RWPE2 (cell line): ENCODE results near the gene HELZ.

Experiments
- ATAC-seq: fragments of 200-7000 bp; cut with Tn5 transposase; 3 replicates; pipeline ENCODE4 v1.9.1; 2021; ENCODE audit warnings: low read depth
- DNase-seq: peaks from one replicate; pipeline ENCODE4 v3.0.0-alpha.2; 2020; ENCODE audit warnings: low spot score
- H3K27ac ChIP-seq: fragments of 450-650 bp; 2 replicates; pipeline ENCODE4 v1.5.1; 2017; ENCODE audit warnings: mild to moderate bottlenecking; ENCODE audit not compliant: poor library complexity, severe bottlenecking
- H3K27me3 ChIP-seq: fragments of 250-450 bp; sonication (Bioruptor Pico); 2 replicates; pipeline ENCODE4 v1.5.1; 2021; ENCODE audit warnings: mild to moderate bottlenecking, moderate library complexity; ENCODE audit not compliant: insufficient read depth, poor library complexity, severe bottlenecking
- H3K36me3 ChIP-seq: fragments of 250-450 bp; sonication (Bioruptor Pico); 2 replicates; pipeline ENCODE4 v1.5.1; 2020; ENCODE audit warnings: low read depth, mild to moderate bottlenecking, moderate library complexity
- H3K4me1 ChIP-seq: fragments of 250-450 bp; sonication (Bioruptor Pico); 2 replicates; pipeline ENCODE4 v1.5.1; 2021; ENCODE audit warnings: mild to moderate bottlenecking, moderate library complexity; ENCODE audit not compliant: insufficient read depth, poor library complexity, severe bottlenecking
- H3K4me3 ChIP-seq: fragments of 250-450 bp; sonication (Bioruptor Pico); 2 replicates; pipeline ENCODE4 v1.5.1; 2021; ENCODE audit warnings: mild to moderate bottlenecking, moderate library complexity; ENCODE audit not compliant: severe bottlenecking
- H3K9me3 ChIP-seq: fragments of 250-450 bp; sonication (Bioruptor Pico); 2 replicates; pipeline ENCODE4 v1.5.1; 2021; ENCODE audit warnings: mild to moderate bottlenecking, moderate library complexity; ENCODE audit not compliant: severe bottlenecking
- TF ChIP-seq, protein P1 (sequence below): fragments of 450-650 bp; IDR thresholded peaks from one replicate; pipeline ENCODE4 v1.5.1; 2017; ENCODE audit warnings: mild to moderate bottlenecking, moderate library complexity; ENCODE audit not compliant: poor library complexity, severe bottlenecking

The HELZ gene

DNA sequence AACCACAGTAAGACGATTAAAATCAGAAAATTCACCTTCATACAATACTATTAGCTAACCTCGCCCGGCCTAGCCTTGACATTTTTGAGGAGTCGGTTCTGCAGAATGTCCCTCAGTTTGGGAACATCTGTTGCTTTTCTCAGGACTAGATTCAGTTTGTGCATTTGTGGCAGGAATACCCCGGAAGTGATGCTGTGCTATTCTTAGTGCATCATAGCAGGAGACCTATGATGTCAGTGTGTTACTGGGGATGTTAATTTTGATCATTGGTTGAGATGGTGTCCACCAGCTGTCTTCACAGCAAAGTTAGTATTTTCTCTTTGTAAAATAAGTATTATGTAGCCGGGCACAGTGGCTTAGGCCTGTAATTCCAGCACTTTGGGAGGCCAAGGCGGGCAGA is 21.5 kb upstream of the HELZ start:
- ATAC-seq (no peak), DNase-seq (no peak)
- TF ChIP-seq, protein P1, sequence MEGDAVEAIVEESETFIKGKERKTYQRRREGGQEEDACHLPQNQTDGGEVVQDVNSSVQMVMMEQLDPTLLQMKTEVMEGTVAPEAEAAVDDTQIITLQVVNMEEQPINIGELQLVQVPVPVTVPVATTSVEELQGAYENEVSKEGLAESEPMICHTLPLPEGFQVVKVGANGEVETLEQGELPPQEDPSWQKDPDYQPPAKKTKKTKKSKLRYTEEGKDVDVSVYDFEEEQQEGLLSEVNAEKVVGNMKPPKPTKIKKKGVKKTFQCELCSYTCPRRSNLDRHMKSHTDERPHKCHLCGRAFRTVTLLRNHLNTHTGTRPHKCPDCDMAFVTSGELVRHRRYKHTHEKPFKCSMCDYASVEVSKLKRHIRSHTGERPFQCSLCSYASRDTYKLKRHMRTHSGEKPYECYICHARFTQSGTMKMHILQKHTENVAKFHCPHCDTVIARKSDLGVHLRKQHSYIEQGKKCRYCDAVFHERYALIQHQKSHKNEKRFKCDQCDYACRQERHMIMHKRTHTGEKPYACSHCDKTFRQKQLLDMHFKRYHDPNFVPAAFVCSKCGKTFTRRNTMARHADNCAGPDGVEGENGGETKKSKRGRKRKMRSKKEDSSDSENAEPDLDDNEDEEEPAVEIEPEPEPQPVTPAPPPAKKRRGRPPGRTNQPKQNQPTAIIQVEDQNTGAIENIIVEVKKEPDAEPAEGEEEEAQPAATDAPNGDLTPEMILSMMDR, result no peak
- H3K4me1 ChIP-seq, result no peaks in the 10 kb centered on the region
- H3K4me3 ChIP-seq, result no peak overlapping the region
- H3K27me3 ChIP-seq, result no peaks in the 10 kb centered on the region
- no peaks in the 10 kb centered on the region for H3K36me3 ChIP-seq
- H3K27ac ChIP-seq, result no peak overlapping the region
- no peaks in the 10 kb centered on the region for H3K9me3 ChIP-seq

DNA sequence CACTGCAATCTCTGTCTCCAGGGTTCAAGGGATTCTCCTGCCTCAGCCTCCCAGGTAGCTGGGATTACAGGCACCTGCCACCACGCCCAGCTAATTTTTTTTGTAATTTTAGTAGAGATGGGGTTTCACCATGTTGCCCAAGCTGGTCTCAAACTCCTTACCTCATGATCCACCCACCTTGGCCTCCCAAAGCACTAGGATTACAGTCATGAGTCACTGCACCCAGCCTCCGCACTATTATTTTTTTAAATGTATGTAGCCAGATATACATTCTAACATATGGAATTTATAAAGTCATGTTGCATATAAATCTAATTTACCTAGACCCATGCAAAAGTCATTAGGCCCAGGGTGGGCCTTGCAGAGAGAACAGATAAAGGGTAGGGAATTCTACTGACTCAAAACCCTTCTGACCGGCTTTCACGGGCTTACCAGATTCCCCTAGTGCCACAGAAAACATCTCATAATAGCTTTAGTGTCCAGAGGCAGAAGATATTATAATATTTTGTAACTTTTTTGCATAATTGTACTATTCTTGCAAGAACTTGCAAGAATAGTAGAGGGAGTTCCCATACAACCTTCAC is 20.5 kb upstream of the HELZ start:
- Histone ChIP-seq H3K4me1 (peaks cover 4% of the 10 kb centered on the region), H3K9me3 (no peaks in the 10 kb centered on the region), H3K4me3 (no peak overlapping the region), H3K36me3 (no peaks in the 10 kb centered on the region), H3K27ac (no peak overlapping the region), H3K27me3 (no peaks in the 10 kb centered on the region)
- TF ChIP-seq, protein P1, result no peak
- no peak for ATAC-seq
- DNase-seq, result no peak

DNA sequence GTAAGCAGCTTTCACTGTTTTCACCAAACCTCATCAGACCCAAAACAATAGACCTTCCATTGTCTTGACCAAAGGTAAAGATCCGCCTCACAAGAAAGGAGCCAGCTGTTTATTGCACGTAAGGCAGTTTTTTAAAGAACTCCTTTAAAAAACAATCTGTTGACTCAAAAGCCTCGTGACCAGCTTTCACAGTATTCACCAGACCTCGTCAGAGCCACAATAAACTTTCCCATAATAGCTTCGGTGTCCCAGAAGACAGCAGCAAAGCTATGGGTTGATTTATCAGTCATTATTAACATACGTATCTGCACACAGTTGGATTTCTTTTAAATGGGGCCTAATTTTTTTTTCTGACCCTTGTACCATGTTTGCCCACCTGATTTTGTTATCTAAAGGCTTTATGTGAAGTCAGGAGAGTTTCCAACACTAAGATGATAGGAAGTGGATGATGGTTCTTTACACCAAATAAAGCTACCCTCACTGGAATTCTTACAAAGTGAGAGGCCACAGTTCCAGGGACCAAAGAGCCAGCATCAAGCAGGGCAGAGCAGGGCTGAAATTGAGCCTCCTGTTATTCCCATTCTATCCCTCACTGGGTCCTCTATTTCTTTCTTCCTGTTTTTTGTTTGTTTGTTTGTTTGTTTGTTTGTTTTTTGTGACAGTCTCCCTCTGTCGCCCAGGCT is 17.6 kb upstream of the HELZ start:
- no peak for ATAC-seq
- Histone ChIP-seq H3K36me3 (no peaks in the 10 kb centered on the region), H3K27me3 (no peaks in the 10 kb centered on the region), H3K4me1 (peaks cover 18% of the 10 kb centered on the region), H3K9me3 (no peaks in the 10 kb centered on the region), H3K27ac (no peak overlapping the region), H3K4me3 (no peak overlapping the region)
- TF ChIP-seq, protein P1, result no peak
- no peak for DNase-seq

DNA sequence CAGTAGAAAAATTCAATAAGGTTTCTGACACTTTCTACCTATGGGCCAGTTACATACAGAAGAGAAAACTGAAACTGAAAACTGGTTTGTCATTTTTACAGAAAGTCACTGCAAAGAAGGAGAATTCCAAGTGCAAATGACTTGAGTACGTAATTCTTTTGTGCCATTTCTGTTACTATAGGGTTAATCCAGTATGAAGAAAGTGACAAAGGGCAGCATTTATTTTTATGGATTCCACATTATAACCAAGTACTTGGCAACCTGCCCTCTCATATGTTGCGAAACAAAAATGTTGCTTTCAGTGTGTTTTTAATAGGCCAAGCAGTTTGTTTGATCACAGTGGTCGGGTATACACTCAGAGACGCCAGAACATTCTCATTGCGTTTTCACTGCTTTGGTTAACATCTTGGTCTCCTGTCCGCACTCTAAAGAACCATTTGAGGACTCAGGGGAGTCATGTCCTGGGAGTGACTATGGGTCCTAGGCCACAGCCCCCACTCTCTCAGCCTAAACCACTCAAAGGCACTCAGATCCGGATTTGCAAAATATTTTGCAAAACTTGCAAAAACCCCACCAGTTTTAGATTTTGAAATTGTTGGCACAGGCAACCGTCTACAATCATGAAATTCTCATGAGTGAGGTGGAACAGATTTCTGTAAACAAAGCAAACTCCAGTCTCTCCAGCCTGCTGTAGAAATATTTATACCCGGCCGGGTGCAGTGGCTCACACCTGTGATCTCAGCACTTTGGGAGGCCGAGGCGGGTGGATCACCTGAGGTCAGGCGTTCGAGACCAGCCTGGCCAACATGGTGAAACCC is 15.4 kb upstream of the HELZ start:
- TF ChIP-seq, protein P1, result no peak
- Histone ChIP-seq H3K27ac (peak overlapping the region; percentile 89), H3K27me3 (no peaks in the 10 kb centered on the region), H3K4me1 (peaks cover 21% of the 10 kb centered on the region), H3K36me3 (no peaks in the 10 kb centered on the region), H3K4me3 (no peak overlapping the region), H3K9me3 (no peaks in the 10 kb centered on the region)
- peak; percentile 56 for DNase-seq
- ATAC-seq, result peak; percentile 88
